NCI-H1694 (cell line): ENCODE data around the gene NR4A2.
"Not testable (repeated sequence)": the region's sequence is repeated elsewhere in the genome, so short reads cannot be mapped to it uniquely, and the experiment has no call there.

Experiments
- DNase-seq: peaks from one replicate; lab custom pipeline; 2025; lab: John Stamatoyannopoulos, UW

Gene NR4A2

DNA sequence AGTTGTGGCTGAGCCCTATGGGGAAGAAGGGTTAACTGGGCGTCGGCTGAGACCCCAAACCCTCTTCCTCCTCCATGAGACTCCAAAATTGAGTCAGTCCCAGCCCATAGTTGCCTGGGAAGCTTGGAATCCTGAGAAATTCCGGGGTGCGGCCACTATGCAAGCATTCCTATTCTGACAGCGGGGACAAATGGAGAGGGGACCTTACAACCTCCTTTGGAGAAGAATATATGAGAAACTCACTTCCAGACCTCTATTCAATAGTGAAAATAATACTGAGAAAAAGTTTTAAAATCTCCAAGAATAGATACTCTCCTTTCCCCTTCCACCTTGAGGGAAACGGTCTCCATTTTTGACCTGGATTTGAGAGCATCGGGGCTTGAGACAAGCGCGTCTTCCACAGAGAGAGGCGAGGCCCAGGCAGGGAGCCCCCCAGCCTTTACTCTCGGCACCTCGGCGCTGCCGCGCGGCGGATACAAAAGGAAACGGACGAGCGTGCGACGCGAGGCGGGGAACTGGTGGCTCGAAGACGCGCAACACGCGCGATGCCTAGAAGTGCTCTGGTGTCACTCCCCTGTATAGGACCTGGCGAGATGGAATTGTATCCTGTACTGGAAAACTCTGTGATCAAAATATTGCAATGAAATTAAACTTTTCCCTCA is 11.1 kb downstream of the NR4A2 start:
- DNase-seq: no peak

DNA sequence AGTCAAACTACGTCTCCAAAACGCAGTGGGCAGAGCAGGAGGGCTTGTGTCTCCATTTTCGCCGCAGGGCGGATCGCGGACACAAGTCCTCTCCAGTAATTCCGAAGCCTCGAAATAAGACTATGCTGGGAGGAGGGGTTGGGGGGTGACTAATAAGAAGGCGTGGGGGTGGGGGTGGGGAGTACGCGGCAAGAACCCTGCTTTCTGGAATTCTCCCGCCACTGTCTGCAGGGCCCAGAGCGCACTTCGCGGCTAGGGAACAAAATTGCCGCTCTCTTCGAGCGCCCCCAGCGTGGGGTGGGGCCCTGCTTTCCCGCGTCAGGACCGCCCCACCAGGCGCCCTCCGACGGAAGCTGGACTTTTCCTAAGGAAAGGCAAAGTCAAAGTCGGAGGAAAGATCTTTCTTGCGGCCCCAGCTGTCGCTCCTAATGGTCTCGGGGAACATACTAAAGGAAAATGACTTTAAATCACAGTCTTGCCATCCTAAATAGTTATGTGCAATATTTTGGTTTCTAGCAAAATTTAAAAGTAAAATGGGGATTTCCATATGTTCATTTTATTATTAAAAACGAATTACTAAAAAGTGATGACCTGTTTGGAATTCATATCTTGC is 11.9 kb downstream of the NR4A2 start:
- DNase-seq: no peak

DNA sequence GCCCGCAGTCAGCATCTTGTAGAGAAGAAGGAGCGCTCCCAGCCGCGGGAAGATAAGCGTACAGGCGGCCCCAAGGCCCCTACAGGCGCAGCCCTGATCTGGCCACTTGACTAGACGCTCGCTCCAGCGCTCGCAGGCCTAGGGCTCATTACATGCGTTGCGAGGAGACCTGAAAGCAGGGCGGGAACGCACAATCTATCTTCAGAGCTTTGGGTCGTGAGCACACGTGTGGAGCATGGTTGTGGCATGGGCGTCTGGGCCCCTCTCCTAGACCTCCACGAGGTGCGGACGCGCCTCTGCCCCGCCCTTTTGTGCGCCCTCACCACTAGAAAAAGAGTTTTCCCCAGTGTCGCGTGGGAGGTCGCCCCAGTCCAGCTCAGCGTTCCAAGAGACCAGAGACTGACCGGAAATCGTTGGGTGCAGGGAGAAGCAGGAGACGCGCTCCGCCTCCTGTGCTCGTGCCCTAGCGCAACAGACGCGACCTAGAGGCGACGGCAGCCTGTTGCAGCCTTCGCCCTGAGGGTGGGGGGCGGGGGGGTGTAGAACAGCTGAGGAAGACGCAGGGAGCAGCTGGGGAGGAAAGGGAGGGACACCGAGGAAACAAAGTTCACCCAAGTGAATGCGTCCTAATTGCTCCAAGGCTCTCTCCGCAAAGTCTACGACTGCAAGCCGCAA is 12.6 kb downstream of the NR4A2 start:
- DNase-seq: no peak

DNA sequence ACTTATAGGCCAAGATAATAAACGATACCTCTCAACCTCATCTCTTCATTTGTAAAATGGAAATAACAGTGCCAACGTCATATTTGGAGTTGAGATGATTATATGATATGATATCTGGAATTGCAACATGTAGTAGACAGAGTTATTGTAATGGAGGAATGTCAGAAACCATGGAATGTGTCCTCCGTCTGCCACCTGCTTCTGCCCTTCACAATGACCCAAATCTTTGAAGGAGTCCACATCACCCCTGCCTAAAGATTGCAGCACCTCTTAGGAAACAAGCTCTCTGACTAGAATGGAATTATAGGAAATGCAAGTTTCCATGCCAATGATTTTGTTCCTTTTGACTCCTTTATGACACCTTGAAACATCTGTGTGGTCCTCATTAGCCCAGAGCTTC is 14.9 kb downstream of the NR4A2 start:
- DNase-seq: no peak

DNA sequence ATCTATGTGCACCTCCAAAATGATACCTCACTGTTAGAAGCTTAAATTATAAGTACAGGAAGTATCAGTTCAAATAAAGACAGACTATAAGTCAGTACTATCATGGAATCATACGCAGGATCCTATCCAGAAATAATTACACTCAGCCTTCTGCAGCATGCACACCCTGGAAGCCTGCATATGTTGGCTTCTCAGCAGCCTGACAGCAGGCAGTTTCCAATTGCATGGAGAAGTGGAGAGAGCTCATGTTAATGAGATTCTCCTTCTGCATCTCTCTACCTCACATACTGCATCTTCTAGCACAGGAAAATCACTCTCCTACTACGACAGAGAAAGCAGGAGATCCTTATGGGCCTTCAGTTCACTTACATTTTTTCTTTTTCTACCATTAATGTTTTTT is 20.5 kb downstream of the NR4A2 start:
- DNase-seq: no peak

DNA sequence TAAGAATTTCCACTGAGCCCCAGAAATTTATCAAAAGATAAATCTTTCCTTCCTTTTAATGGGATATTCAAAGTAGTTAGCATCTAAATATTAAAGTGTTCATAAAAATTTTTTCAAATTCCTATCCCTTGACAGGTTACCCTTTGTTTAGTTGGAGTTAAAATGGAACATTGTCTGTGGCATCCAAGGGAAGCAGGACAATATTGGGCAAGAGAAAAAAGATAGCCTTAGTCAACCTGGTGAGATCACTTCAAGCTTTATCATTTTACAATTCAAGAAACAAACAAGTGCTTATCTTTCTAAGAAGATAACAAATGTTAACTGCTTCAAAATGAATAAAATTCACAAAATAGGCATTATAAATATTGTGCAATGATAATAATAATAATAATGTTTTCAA is 21.7 kb downstream of the NR4A2 start:
- DNase-seq: no peak

DNA sequence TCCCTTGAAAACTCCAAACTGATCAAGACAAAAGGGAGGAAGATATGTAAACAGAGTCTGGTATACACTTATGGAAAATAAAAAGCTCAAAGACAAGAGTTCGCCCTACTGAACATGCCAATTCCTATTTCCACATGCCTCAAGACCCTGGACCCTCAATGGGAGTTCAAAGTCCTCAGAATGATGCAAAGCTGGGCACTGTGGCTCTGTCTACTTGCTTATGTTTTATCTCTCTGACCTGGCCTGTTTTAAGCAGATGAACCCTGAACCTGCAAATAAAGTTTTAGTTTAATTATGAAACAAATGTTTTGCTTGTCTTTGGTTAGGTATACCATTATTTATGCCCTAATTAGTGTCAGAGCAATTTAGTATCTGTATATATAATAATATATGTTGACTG is 22.6 kb downstream of the NR4A2 start:
- no peak for DNase-seq

DNA sequence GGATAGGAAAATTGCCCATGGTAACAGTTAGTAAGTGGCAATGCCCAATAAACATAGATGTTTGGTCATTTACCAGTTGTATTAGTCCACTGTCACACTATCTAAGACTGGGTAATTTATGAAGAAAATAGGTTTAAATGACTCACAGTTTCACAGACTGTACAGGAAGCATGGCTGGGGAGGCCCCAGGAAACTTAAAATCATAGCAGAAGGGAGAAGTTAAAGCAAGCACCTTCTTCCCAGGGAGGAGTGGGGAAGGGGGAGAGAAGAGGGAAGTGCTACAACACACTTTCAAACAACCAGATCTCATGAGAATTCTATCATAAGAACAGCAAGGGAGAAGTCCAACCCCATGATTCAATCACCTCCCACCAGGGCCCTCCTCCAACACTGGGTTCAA is 23.4 kb downstream of the NR4A2 start:
- no peak for DNase-seq

DNA sequence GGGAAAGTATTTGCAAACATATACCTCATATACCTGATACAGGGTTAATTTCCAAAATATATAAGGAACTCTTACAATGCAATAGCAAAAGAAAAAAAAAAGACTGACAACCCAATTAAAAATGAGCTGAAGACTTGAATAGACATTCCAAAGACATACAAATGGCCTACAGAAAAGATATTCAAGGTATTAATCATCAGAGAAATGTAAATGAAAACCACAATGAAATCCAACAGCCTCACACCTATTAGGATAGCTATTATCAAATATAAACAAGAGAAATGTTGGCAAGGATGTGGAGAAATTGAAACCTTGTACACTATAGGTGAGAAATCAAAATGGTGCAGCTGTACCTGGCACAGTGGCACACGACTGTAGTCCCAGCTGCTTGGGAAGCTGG is 25.7 kb downstream of the NR4A2 start:
- no peak for DNase-seq

DNA sequence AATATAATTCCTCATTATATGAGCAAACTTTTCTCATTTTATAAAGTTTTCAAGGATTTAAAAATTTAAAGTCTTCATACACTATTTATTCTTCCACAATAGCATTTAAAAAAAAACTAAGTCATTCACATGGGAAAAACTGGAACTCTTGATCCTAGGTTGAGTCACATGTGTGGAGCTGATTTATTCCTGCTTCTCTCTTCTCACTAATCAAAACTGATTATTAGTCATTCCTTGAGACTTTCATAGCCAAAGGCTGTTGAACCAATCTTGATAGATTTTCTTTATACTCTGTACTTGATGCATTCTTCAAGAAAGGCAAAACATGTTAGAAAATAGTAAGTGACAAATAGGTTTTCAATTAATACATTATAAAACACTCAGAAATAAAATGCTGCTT is 27.4 kb downstream of the NR4A2 start:
- DNase-seq: no peak

DNA sequence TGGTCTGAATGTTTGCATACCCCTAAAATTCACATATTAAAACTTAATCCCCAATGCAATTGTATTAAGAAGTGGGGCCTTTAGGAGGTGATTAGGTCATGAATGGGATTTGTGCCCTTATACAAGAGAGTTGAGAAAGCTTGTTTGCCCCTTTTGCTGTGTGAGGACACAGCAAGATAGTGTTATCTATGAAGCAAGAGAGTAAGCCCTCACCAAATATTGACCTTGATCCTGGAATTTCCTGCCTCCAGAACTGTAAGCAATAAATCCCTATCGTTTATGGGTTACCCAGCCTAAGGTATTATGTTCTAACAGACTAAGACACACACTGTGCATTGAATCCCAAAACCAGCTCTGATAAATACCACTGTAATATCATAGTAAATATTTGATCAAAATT is 32.2 kb downstream of the NR4A2 start:
- DNase-seq: no peak

DNA sequence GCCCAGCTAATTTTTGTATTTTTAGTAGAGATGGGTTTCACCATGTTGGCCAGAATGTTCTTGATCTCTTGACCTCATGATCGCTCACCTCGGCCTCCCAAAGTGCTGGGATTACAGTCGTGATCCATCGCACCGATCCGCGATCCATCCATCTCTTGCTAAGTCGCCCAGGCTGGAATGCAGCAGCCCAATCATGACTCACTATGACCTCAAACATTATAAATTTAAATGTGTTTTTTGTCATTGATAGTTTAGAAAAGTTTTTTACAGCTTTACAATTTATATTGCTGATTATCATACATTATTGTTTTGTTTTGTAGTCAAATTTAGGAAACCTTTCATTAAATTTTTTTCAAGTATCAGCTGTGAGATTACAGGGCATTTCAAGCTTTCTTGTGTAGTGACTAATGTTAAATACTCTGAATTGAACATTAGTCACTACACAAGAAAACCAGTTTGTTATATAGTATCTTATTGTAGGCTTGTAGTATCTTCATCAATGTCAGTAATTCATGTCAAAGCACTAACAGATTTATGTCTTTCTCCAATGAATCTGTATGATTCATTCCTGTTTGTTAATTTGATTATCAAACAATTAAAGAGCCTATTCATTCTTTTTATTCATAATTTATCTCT is 37.5 kb downstream of the NR4A2 start:
- no peak for DNase-seq

DNA sequence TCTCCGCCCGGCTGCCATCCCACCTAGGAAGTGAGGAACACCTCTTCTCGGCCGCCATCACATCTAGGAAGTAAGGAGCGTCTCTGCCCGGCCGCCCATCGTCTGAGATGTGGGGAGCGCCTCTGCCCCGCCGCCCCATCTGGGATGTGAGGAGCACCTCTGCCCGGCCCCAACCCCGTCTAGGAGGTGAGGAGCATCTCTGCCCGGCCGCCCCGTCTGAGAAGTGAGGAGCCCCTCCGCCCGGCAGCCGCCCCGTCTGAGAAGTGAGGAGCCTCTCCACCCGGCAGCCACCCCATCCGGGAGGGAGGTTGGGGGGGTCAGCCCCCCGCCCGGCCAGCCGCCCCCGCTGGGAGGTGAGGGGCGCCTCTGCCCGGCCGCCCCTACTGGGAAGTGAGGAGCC is 39.1 kb downstream of the NR4A2 start:
- DNase-seq: not testable (repeated sequence)

DNA sequence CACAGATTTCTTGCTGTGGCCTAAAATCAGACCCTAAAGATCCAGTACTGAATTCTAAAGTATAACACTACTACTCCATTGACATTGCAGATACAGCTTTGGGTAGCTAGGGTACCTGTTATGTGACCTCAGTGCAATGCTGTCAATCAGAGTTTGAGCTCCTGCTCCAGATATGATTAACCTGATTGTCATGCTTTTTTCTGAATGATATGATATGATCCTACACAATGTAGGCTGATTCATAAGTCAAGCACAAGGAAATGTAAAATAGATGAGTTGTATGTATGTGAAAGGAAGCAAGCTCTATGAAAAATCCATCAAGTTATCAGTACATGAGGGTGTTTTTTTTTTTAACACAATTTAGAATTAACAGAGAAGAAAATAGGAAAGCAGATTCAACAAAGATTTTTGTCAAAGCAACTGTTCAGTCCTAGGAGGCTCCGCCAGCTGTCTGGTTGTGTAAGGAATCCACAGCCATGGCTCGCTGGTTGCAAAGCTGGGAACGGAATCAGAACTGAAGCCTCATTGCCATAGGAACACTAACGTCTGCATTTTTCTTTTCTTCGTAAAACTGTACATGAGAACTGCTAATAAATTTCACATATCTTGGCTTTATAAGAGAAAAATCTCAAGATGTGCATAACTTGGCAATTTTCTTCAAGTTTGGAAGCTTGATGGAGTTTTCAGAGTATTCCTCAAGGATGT is 52.9 kb downstream of the NR4A2 start:
- no peak for DNase-seq
